ENCODE measurements around the gene WDR81. TPM values are rescaled to one million over a fixed set of nuclear protein-coding genes. Genes with fewer than 3 reads are reported as not detected.
"Not testable (repeated sequence)": the region's sequence is repeated elsewhere in the genome, so short reads cannot be mapped to it uniquely, and the experiment has no call there.

Gene WDR81
- total RNA-seq = 10 to 100 TPM; 15.4 to 16.1 TPM
- long read RNA-seq, full-length matches to known transcripts = 4 of 38 reads
- long read RNA-seq, partial matches to known transcripts = 28 of 38 reads
- long read RNA-seq, other reads (novel, unspliced or antisense) = 6 of 38 reads

- intact Hi-C loops (cut with DNase I) = loop anchor here (5.0 kb wide), 2 partner anchors 58 to 153 kb away; no protein-coding TSS in a partner anchor
Measured at GRCh38 chr17:1724351-1724868, at the start of gene WDR81. WDR81 (plus strand) TSS chr17:1724704; CDS start chr17:1724960, 256 bp downstream.

GRCh38 chr17:1676401-1676800 is 48.1 kb upstream of the WDR81 start:
- intact Hi-C loops (cut with DNase I) = no loop called here
- ATAC-seq = no peak
- DNase-seq = no peak

More at GRCh38 chr17:1724351-1724868, at the start of gene WDR81:
- peak; percentile 97 for DNase-seq
- ATAC-seq = peak; percentile 85 to 92

DNA sequence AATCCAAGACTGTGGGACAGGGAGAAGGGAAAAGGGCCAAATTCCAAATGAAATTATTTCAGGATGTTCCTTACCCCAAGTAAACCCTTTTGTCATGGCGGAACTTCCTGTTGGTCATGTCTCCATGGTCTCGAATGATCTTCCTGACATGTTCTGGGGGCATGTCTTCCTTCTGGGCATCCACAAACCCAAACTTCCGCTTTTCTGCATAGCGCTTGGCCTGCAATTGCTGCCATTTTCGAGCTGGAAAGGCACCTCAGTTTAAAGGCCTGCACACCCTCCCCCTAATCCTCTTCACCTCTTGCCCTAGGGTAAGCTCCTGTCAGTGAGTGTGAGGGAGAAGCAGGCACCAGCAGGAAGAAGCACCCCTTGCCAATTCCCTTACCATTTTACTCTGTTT is 41.0 kb upstream of the WDR81 start:
- ATAC-seq (no peak), DNase-seq (no peak)
- intact Hi-C loops (cut with DNase I) = no loop called here

DNA sequence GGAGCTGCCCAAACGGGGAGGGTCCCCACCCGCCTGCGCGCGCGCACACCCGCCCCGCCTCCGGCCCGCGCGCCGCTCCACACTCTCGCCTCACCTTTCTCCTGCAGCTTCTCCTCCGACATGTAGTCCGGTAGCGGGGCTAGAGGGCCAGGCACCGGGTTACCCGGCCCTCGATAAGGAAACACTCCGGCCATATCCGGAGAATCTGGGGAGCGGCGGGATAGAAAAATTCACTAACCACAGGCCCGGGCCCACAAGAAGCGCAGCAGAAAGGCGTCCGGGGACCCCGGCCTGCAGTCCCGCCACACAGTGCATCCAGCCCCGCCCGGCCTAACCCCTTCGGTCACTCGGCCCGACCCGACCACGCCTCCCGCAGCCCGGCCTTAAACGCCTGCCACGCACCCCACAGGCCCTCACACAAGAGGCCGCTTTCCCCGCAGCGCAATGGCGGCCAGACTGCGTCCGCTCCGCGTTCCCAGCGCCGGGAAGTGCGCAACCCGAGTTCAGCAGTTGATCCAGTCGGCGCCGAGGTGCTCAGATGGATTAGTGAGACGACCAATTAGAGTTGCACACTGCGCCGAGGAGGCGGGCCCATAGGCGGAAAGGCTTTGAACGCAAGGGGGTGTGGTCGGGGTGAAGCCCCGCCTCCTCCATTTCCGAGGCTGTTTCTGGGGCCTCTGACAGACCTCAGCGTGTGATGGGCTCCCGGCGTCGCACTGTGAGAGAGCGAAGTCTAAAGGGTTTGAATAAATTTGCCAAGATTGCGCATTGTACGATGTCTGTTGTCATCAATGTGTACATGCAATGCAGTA is 39.9 kb upstream of the WDR81 start, which contains the start of gene PRPF8:
TSS of gene PRPF8 (minus strand) at position 490 of the 812 bp plus-strand sequence. CDS start at position 194, 296 bp downstream.
- ATAC-seq = peak; percentile 100
- peak; percentile 98 for DNase-seq
- intact Hi-C loops (cut with DNase I) = no loop called here

GRCh38 chr17:1686086-1686485 is 38.4 kb upstream of the WDR81 start:
- intact Hi-C loops (cut with DNase I) = no loop called here
- no peak for ATAC-seq
- DNase-seq = no peak

- DNase-seq; intact Hi-C loops (cut with DNase I); ATAC-seq: not testable (repeated sequence)
Measured at GRCh38 chr17:1688405-1688804, 36.1 kb upstream of the WDR81 start.

DNA sequence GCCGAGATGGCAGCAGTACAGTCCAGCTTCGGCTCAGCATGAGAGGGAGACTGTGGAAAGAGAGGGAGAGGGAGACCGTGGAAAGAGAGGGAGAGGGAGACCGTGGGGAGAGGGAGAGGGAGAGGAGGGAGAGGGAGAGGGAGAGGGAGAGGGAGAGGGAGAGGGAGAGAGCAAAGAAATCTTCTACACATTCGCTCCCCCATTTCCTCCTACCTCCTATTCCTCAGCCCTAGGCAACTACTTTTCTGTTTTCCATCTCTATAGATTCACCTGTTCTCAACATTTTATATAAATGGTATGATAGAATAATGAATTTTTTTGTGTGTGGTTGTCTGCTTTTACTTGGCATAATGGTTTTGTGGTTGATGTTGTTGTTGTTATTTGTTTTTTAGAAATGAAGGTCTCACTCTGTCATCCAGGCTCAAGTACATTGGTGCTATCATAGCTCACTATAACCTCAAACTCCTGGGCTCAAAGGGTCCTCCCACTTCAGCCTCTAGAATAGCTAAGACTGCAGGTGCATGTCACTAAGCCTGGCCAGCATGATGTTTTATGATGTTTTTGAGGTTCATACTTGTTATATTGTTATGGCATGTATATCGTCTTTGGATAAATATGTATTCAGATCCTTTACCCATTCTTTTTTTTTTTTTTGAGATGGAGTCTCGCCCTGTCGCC is 33.8 kb upstream of the WDR81 start:
- DNase-seq (no peak), ATAC-seq (no peak)
- intact Hi-C loops (cut with DNase I) = no loop called here

GRCh38 chr17:1693339-1693738 is 31.2 kb upstream of the WDR81 start:
- DNase-seq = no peak
- no peak for ATAC-seq
- intact Hi-C loops (cut with DNase I) = no loop called here

DNA sequence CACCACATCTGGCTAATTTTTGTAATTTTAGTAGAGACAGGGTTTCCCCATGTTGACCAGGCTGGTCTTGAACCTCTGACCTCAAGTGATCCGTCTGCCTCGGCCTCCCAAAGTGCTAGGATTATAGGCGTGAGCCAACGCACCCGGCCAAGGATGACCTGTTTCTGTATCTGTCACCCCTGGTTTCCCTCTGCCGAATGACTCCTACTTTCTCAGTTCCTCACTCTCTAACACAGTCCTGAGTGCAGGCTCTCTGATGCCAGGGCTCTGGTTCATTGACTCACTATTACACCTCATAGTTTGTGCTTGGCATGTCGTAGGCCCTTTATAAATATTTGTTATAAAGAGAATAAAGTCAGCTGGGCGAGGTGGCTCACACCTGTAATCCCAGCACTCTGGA is 29.1 kb upstream of the WDR81 start:
- ATAC-seq = no peak
- DNase-seq = no peak
- intact Hi-C loops (cut with DNase I) = no loop called here

GRCh38 chr17:1697681-1698080 is 26.8 kb upstream of the WDR81 start:
- ATAC-seq (no peak), DNase-seq (no peak)
- intact Hi-C loops (cut with DNase I) = no loop called here

- intact Hi-C loops (cut with DNase I); ATAC-seq: not testable (repeated sequence)
Measured at GRCh38 chr17:1699891-1700290, 24.6 kb upstream of the WDR81 start.

GRCh38 chr17:1703063-1703462 is 21.4 kb upstream of the WDR81 start:
- intact Hi-C loops (cut with DNase I) = no loop called here
- ATAC-seq (no peak), DNase-seq (no peak)

More at GRCh38 chr17:1699891-1700290, 24.6 kb upstream of the WDR81 start:
- not testable (repeated sequence) for DNase-seq

GRCh38 chr17:1705004-1705403 is 19.5 kb upstream of the WDR81 start:
- no peak for DNase-seq
- intact Hi-C loops (cut with DNase I) = no loop called here
- no peak for ATAC-seq

GRCh38 chr17:1707107-1707506 is 17.4 kb upstream of the WDR81 start:
- DNase-seq = no peak
- intact Hi-C loops (cut with DNase I) = no loop called here
- ATAC-seq = no peak

- not testable (repeated sequence) for ATAC-seq, DNase-seq
Measured at GRCh38 chr17:1708791-1709346, 15.6 kb upstream of the WDR81 start.

DNA sequence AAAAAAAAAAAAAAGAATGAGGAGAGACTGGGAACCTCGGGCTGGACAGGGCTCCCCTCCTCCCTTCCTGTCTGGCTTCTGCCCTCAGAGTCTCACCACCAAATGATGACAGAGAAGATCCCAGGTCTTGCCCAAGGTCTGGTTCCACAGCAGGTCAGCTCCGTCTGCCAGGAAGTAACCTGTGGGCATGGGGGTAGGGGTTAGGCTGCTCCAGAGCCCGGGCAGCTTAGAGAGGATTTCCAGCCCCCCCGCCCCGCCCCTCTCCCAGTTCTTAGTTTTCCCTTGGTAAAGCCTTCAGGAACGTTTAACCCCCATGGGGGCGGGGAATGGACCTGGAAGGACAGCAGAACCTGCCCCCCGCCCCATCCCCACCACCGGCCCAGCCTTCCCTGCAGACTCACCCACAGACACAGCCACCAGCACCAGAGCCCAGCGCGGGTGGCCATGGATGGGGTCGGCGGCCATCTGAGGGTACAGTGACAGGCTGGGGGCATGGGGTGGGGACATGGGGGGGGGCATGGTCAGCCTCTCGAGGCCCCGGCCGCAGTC is 15.0 kb upstream of the WDR81 start:
- ATAC-seq (peak; percentile 4), DNase-seq (peak; percentile 51)
- intact Hi-C loops (cut with DNase I) = no loop called here

More at GRCh38 chr17:1708791-1709346, 15.6 kb upstream of the WDR81 start:
- intact Hi-C loops (cut with DNase I) = not testable (repeated sequence)

- intact Hi-C loops (cut with DNase I) = loop anchor here in 1 of 2 donors (5.0 kb wide), 1 partner anchor 38 kb away; no protein-coding TSS in a partner anchor
- ATAC-seq (peak; percentile 50 to 58), DNase-seq (peak; percentile 89)
Measured at GRCh38 chr17:1709971-1710806, 14.3 kb upstream of the WDR81 start, which contains the start of gene TLCD2. TLCD2 (minus strand) TSS chr17:1710377; CDS start chr17:1710242, 135 bp downstream.

All from left cardiac atrium (tissue), 4 donors.